ENCODE results near the gene ZKSCAN1. TPM values are rescaled to one million over a fixed set of nuclear protein-coding genes. Genes with fewer than 3 reads are reported as not detected.
"Not testable (repeated sequence)": the region's sequence is repeated elsewhere in the genome, so short reads cannot be mapped to it uniquely, and the experiment has no call there.

The ZKSCAN1 gene
- total RNA-seq, 1 experiment from 2014 or later, result 69.5 TPM

GRCh38 chr7:100007887-100008286 is 7.5 kb upstream of the ZKSCAN1 start:
- Histone ChIP-seq H3K4me3 (ENCODE audit: low read depth, low read length, poor library complexity, severe bottlenecking) (no peak overlapping the region), H3K9me3 (ENCODE audit: low read depth, low read length, poor library complexity, severe bottlenecking) (no peaks in the 10 kb centered on the region), H3K36me3 (ENCODE audit: insufficient read depth, low read length, poor library complexity, severe bottlenecking) (no peaks in the 10 kb centered on the region), H3K27me3 (replicated peaks; ENCODE audit: insufficient read depth, low read depth, low read length, poor library complexity) (no peaks in the 10 kb centered on the region), H3K27ac (ENCODE audit: low read depth, low read length, poor library complexity, severe bottlenecking) (no peak overlapping the region), H3K4me1 (ENCODE audit: insufficient read depth, low read length, poor library complexity, severe bottlenecking) (no peaks in the 10 kb centered on the region)
- DNase-seq (ENCODE audit: low spot score), result no peak
- TF ChIP-seq EZH2 (IDR thresholded peaks at IDR 0.05; ENCODE audit: borderline replicate concordance, low read depth, low read length, poor library complexity, severe bottlenecking), result no peak
- TF ChIP-seq, protein P1, sequence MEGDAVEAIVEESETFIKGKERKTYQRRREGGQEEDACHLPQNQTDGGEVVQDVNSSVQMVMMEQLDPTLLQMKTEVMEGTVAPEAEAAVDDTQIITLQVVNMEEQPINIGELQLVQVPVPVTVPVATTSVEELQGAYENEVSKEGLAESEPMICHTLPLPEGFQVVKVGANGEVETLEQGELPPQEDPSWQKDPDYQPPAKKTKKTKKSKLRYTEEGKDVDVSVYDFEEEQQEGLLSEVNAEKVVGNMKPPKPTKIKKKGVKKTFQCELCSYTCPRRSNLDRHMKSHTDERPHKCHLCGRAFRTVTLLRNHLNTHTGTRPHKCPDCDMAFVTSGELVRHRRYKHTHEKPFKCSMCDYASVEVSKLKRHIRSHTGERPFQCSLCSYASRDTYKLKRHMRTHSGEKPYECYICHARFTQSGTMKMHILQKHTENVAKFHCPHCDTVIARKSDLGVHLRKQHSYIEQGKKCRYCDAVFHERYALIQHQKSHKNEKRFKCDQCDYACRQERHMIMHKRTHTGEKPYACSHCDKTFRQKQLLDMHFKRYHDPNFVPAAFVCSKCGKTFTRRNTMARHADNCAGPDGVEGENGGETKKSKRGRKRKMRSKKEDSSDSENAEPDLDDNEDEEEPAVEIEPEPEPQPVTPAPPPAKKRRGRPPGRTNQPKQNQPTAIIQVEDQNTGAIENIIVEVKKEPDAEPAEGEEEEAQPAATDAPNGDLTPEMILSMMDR (conservative IDR thresholded peaks at IDR 0.05; ENCODE audit: low read depth, low read length), result no peak
- ChIA-PET POLR2A (ENCODE audit: low non-redundant PET) (no interaction called here), CTCF (no interaction called here)
- intact Hi-C loops (cut with micrococcal nuclease; ENCODE audit: unreplicated experiment), result no loop called here
- no TSS peak for BruUV-seq (replicated peaks)

DNA sequence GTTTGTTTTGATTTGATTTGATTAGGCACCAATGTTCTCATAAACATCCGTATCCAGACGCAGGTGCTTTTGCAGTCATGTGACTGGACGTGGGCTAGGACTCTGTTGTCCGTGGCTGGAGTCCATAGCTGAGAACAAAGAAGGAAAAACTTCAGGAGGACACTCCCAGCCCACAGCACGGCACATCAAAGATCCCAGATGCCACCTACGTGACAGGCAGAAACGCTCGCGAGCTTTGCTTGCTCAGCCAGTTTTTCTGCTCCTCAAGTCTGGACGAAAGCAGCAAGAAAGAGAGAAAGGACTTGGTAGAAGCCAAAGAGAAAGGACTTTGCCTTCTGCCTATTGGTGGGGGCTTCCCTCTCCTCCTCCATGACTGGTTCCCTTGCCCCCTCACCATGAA is 6.9 kb upstream of the ZKSCAN1 start:
- no peak for DNase-seq (ENCODE audit: low spot score)
- no peaks in the 10 kb centered on the region for H3K27me3 ChIP-seq (replicated peaks; ENCODE audit: insufficient read depth, low read depth, low read length, poor library complexity)
- intact Hi-C loops (cut with micrococcal nuclease; ENCODE audit: unreplicated experiment), result no loop called here
- no peak overlapping the region for H3K27ac ChIP-seq (ENCODE audit: low read depth, low read length, poor library complexity, severe bottlenecking)
- no peaks in the 10 kb centered on the region for H3K36me3 ChIP-seq (ENCODE audit: insufficient read depth, low read length, poor library complexity, severe bottlenecking)
- ChIA-PET POLR2A (ENCODE audit: low non-redundant PET) (no interaction called here), CTCF (no interaction called here)
- TF ChIP-seq EZH2 (IDR thresholded peaks at IDR 0.05; ENCODE audit: borderline replicate concordance, low read depth, low read length, poor library complexity, severe bottlenecking), result no peak
- TF ChIP-seq, protein P1 (conservative IDR thresholded peaks at IDR 0.05; ENCODE audit: low read depth, low read length), result no peak
- BruUV-seq (replicated peaks), result no TSS peak
- no peaks in the 10 kb centered on the region for H3K9me3 ChIP-seq (ENCODE audit: low read depth, low read length, poor library complexity, severe bottlenecking)
- no peak overlapping the region for H3K4me3 ChIP-seq (ENCODE audit: low read depth, low read length, poor library complexity, severe bottlenecking)
- H3K4me1 ChIP-seq (ENCODE audit: insufficient read depth, low read length, poor library complexity, severe bottlenecking), result no peaks in the 10 kb centered on the region

- DNase-seq (ENCODE audit: low spot score); POLR2A ChIA-PET (ENCODE audit: low non-redundant PET): not testable (repeated sequence)
These were observed 5.4 kb upstream of the ZKSCAN1 start for GRCh38 chr7:100009952-100010351.

GRCh38 chr7:100010901-100011300 is 4.5 kb upstream of the ZKSCAN1 start:
- DNase-seq (ENCODE audit: low spot score), result no peak
- POLR2A ChIA-PET (ENCODE audit: low non-redundant PET), result no interaction called here
- no peak overlapping the region for H3K27ac ChIP-seq (ENCODE audit: low read depth, low read length, poor library complexity, severe bottlenecking)
- no peaks in the 10 kb centered on the region for H3K27me3 ChIP-seq (replicated peaks; ENCODE audit: insufficient read depth, low read depth, low read length, poor library complexity)
- H3K9me3 ChIP-seq (ENCODE audit: low read depth, low read length, poor library complexity, severe bottlenecking), result no peaks in the 10 kb centered on the region
- no peak for TF ChIP-seq EZH2 (IDR thresholded peaks at IDR 0.05; ENCODE audit: borderline replicate concordance, low read depth, low read length, poor library complexity, severe bottlenecking)
- TF ChIP-seq, protein P1 (conservative IDR thresholded peaks at IDR 0.05; ENCODE audit: low read depth, low read length), result no peak
- intact Hi-C loops (cut with micrococcal nuclease; ENCODE audit: unreplicated experiment), result no loop called here
- peaks cover 5% of the 10 kb centered on the region for H3K4me1 ChIP-seq (ENCODE audit: insufficient read depth, low read length, poor library complexity, severe bottlenecking)
- CTCF ChIA-PET, result no interaction called here
- H3K36me3 ChIP-seq (ENCODE audit: insufficient read depth, low read length, poor library complexity, severe bottlenecking), result no peaks in the 10 kb centered on the region
- no peak overlapping the region for H3K4me3 ChIP-seq (ENCODE audit: low read depth, low read length, poor library complexity, severe bottlenecking)
- no TSS peak for BruUV-seq (replicated peaks)

More at GRCh38 chr7:100009952-100010351, 5.4 kb upstream of the ZKSCAN1 start:
- intact Hi-C loops (cut with micrococcal nuclease; ENCODE audit: unreplicated experiment); H3K4me3 ChIP-seq (ENCODE audit: low read depth, low read length, poor library complexity, severe bottlenecking); BruUV-seq (replicated peaks); CTCF ChIA-PET; H3K27ac ChIP-seq (ENCODE audit: low read depth, low read length, poor library complexity, severe bottlenecking); H3K4me1 ChIP-seq (ENCODE audit: insufficient read depth, low read length, poor library complexity, severe bottlenecking); H3K9me3 ChIP-seq (ENCODE audit: low read depth, low read length, poor library complexity, severe bottlenecking); H3K36me3 ChIP-seq (ENCODE audit: insufficient read depth, low read length, poor library complexity, severe bottlenecking); H3K27me3 ChIP-seq (replicated peaks; ENCODE audit: insufficient read depth, low read depth, low read length, poor library complexity): not testable (repeated sequence)

All from A673 (cell line).